PC-9 (cell line): ENCODE measurements around the gene P2RY8. TPM values are rescaled to one million over a fixed set of nuclear protein-coding genes. Genes with fewer than 3 reads are reported as not detected.

Source experiments
- BruUV-seq: library from RNA; stranded (reverse); fragments of 400-500 nt; replicated peaks from 2 replicates; lab custom pipeline; 2021; lab: Mats Ljungman, UMichigan
- CTCF ChIA-PET: fragments of 300-600 bp; sonication (Branson Sonifier 250); formaldehyde crosslinking; loops from one replicate; lab custom pipeline; 2022; ENCODE audit warnings: antibody characterized with exemption; lab: Charles Lee
- POLR2A ChIA-PET: fragments of 300-600 bp; sonication (Branson Sonifier 250); formaldehyde crosslinking; loops from one replicate; lab custom pipeline; 2022; ENCODE audit warnings: antibody characterized with exemption; ENCODE audit not compliant: unreplicated experiment; lab: Charles Lee
- DNase-seq, 2 experiments: peaks; one replicate each; pipeline versions ENCODE4 v3.0.0 to v3.0.0-alpha.2; 2015 to 2022; ENCODE audit warnings: mixed read lengths in 1 of 2
- H2AFZ ChIP-seq: fragments of 200-600 bp; sonication (generic); 2 replicates; pipeline ENCODE4 v1.8.1; 2017; ENCODE audit warnings: antibody characterized with exemption
- H3F3A ChIP-seq: fragments of 200-600 bp; sonication (generic); 2 replicates; pipeline ENCODE4 v1.8.1; 2017; ENCODE audit warnings: antibody characterized with exemption, mild to moderate bottlenecking, low read depth; ENCODE audit not compliant: insufficient read depth
- H3K27ac ChIP-seq: fragments of 200-600 bp; sonication (generic); 2 replicates; pipeline ENCODE4 v1.6.1; 2016; ENCODE audit warnings: mixed run types
- H3K27me3 ChIP-seq: fragments of 200-600 bp; sonication (generic); 2 replicates; pipeline ENCODE4 v1.6.1; 2016; ENCODE audit warnings: low read depth, mixed run types; ENCODE audit not compliant: insufficient read depth
- H3K36me3 ChIP-seq: fragments of 200-600 bp; sonication (generic); 2 replicates; pipeline ENCODE4 v1.6.1; 2016; ENCODE audit warnings: low read depth, mixed run types
- H3K4me1 ChIP-seq: fragments of 200-600 bp; sonication (generic); replicated peaks from 2 replicates; pipeline ENCODE4 v1.6.1; 2016; ENCODE audit warnings: mixed run types; ENCODE audit not compliant: insufficient read depth
- H3K4me2 ChIP-seq: fragments of 200-600 bp; sonication (generic); 2 replicates; pipeline ENCODE4 v1.6.1; 2017; ENCODE audit warnings: mixed run types
- H3K4me3 ChIP-seq: fragments of 200-600 bp; sonication (generic); 2 replicates; pipeline ENCODE4 v1.6.1; 2016; ENCODE audit warnings: mixed run types
- H3K79me2 ChIP-seq: fragments of 200-600 bp; sonication (generic); 2 replicates; pipeline ENCODE4 v1.6.1; 2017; ENCODE audit warnings: low read depth, mixed run types
- H3K9me2 ChIP-seq: fragments of 200-600 bp; sonication (generic); 2 replicates; pipeline ENCODE4 v1.8.1; 2017; ENCODE audit warnings: mild to moderate bottlenecking; ENCODE audit not compliant: insufficient read depth
- H3K9me3 ChIP-seq: fragments of 200-600 bp; sonication (generic); 2 replicates; pipeline ENCODE4 v1.8.1; 2016; ENCODE audit warnings: low read depth; ENCODE audit not compliant: insufficient read depth
- H4K20me1 ChIP-seq: fragments of 200-600 bp; sonication (generic); 2 replicates; pipeline ENCODE4 v1.8.1; 2017; ENCODE audit not compliant: insufficient read depth
- EZH2 ChIP-seq: fragments of 200-600 bp; sonication (generic); IDR thresholded peaks from 2 replicates; pipeline ENCODE4 v1.8.0; 2017; ENCODE audit warnings: antibody characterized with exemption, low read depth
- intact Hi-C: fragments of 100-400 bp; cut with micrococcal nuclease; formaldehyde crosslinking; loops from one replicate; pipeline ENCODE4 v1.10.0; 2022; ENCODE audit not compliant: unreplicated experiment
- total RNA-seq: library from RNA; stranded (reverse); gene quantifications from 2 replicates; pipeline ENCODE4 v1.2.3, GENCODE V29; 2021
- TF ChIP-seq, protein P1 (sequence below): fragments of 200-600 bp; sonication (generic); conservative IDR thresholded peaks from 2 replicates; pipeline ENCODE4 v1.6.1; 2017; ENCODE audit warnings: mixed run types, antibody characterized with exemption, mild to moderate bottlenecking, moderate library complexity

P2RY8 gene
- total RNA-seq, 1 experiment from 2014 or later, result not detected

DNA sequence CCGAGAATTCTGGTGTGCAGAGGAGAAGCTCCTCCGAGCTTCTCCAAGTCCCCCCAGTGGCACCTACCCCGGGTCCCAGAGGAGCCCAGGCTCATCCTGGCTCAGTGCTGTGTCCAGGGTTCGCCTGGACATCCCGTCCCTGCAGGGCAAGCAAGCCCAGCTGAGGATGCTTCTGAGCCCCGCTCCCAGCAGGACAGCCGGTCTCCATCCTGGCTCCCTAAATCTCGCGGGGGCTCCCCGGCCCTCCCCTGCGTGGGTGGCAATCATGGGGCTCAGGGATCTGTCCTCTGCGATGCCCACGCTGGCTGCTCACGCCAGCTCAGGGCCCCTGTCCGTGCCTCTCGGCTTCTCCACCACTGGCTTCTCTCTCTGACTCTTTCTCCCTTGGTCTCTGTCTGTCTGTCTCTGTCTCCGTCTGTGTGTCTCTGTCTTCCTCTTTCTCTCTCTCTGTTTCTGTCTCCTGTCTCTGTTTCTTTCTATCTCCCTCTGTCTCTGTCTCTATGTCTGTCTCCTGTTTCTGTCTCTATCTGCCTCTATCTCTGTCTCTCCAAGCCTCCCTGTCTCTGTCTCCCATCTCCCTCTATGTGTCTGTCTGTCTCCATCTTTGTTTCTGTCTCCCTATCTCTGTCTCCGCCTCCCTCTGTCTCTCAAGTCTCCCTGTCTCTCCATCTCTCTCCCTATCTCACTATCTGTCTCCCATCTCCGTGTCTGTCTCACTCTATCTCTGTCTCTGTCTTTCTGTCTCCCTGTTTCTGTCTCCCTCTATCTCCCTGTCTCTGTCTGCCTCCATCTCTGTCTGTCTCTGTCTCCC, 117.2 kb downstream of the P2RY8 start:
- H3K27me3 ChIP-seq, result no peaks in the 10 kb centered on the region
- intact Hi-C loops, result no loop called here
- H3K9me2 ChIP-seq, result no peaks in the 10 kb centered on the region
- no peak for DNase-seq
- no TSS peak for BruUV-seq
- H3K4me2 ChIP-seq, result no peak overlapping the region
- no peak overlapping the region for H3K4me3 ChIP-seq
- H3K9me3 ChIP-seq, result 0 out of 2 replicates have a peak, but pooled peaks cover 6% of the 10 kb centered on the region
- TF ChIP-seq, protein P1, sequence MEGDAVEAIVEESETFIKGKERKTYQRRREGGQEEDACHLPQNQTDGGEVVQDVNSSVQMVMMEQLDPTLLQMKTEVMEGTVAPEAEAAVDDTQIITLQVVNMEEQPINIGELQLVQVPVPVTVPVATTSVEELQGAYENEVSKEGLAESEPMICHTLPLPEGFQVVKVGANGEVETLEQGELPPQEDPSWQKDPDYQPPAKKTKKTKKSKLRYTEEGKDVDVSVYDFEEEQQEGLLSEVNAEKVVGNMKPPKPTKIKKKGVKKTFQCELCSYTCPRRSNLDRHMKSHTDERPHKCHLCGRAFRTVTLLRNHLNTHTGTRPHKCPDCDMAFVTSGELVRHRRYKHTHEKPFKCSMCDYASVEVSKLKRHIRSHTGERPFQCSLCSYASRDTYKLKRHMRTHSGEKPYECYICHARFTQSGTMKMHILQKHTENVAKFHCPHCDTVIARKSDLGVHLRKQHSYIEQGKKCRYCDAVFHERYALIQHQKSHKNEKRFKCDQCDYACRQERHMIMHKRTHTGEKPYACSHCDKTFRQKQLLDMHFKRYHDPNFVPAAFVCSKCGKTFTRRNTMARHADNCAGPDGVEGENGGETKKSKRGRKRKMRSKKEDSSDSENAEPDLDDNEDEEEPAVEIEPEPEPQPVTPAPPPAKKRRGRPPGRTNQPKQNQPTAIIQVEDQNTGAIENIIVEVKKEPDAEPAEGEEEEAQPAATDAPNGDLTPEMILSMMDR, result no peak
- no peak for TF ChIP-seq EZH2
- no peaks in the 10 kb centered on the region for H3K4me1 ChIP-seq
- H2AFZ ChIP-seq, result no peak overlapping the region
- 0 out of 2 replicates have a peak, but pooled peaks cover 8% of the 10 kb centered on the region for H3K36me3 ChIP-seq
- ChIA-PET POLR2A (no interaction called here), CTCF (no interaction called here)
- no peaks in the 10 kb centered on the region for H4K20me1 ChIP-seq
- H3F3A ChIP-seq, result peaks cover 27% of the 10 kb centered on the region; the same call in 1 of the 2 replicates
- no peak overlapping the region for H3K27ac ChIP-seq
- H3K79me2 ChIP-seq, result no peaks in the 10 kb centered on the region

DNA sequence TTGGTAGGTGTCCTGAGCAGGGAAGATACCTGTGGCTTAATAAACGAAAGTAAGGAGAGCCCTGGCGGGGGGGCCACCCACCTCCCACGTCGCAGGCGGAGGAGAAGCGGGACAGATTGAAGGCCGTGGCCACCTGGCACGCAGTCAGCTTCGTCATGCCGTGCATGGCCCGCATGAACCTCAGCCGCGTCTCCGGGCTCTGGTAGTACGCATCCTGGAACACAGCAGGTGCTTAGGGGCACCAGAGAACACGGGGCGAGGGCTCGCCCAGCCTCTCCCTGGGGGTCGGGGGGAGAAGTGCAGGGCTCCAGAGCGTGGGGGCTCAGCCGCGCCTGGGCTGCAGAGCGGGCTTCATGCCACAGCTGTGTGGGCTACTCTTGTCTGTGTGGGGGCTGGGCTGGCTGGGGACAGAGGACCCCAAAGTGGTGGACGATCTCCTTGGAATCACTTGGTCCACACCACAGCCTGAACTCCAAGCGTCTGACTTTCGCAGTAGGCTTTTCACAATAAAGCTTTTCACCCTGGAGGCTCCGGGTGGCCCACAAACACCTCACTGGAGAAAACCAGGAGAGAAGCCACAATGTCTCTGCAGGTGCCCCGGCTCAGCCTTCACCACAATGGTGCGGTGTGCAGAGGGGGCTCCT, 118.0 kb downstream of the P2RY8 start:
- ChIA-PET CTCF (no interaction called here), POLR2A (no interaction called here)
- H3K27me3 ChIP-seq, result no peaks in the 10 kb centered on the region
- H3K4me3 ChIP-seq, result no peak overlapping the region
- 0 out of 2 replicates have a peak, but pooled peaks cover 6% of the 10 kb centered on the region for H3K9me3 ChIP-seq
- no peak overlapping the region for H3K27ac ChIP-seq
- H3K4me2 ChIP-seq, result no peak overlapping the region
- BruUV-seq, result no TSS peak
- H3K4me1 ChIP-seq, result no peaks in the 10 kb centered on the region
- H3K9me2 ChIP-seq, result no peaks in the 10 kb centered on the region
- no peaks in the 10 kb centered on the region for H4K20me1 ChIP-seq
- TF ChIP-seq EZH2, result no peak
- TF ChIP-seq, protein P1, result no peak
- no peak for DNase-seq
- intact Hi-C loops, result no loop called here
- 0 out of 2 replicates have a peak, but pooled peaks cover 8% of the 10 kb centered on the region for H3K36me3 ChIP-seq
- peaks cover 30% of the 10 kb centered on the region; the same call in 1 of the 2 replicates for H3F3A ChIP-seq
- H2AFZ ChIP-seq, result no peak overlapping the region
- no peaks in the 10 kb centered on the region for H3K79me2 ChIP-seq

DNA sequence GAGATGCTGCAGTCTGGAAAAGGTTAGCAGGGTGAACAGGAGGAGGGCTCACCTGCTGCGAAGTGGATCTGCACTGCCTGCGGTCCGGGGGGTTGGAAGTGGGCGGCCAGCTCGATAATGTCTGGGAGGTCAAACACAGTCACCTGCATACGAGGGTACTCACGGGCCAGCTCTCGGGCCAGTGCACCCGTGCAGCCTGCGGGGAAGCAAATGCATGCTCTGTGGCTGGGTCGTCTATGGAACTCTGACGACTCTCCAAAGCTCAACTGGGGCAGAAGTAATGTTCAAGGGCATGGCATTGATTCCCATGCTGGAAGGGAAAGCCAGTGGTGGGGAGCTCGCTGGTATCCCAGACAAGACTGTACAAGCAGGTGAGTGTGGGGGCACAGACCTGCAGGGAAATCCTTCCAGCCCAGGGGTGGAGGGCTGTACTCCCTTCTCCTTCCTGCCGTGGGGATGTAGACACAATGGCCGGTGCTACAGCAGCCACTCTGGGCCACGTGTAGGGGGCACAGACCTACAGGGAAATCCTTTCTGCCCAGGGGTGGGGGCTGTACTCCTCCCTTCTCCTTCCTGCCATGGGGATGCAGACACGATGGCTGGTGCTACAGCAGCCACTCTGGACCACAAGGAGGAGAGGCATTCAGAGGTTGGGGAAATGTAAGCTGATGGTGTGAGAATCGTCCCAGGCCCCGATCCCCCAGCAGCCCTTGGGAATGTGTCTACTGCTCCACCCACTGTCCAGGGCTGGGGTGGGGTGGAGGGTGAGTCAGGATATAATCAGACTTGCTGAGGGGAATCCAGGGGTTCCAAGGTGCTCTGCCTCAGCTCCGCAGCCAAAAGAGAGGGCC, 118.8 kb downstream of the P2RY8 start:
- no peak overlapping the region for H2AFZ ChIP-seq
- H4K20me1 ChIP-seq, result no peaks in the 10 kb centered on the region
- H3K9me3 ChIP-seq, result 0 out of 2 replicates have a peak, but pooled peaks cover 4% of the 10 kb centered on the region
- ChIA-PET CTCF (no interaction called here), POLR2A (no interaction called here)
- H3K4me1 ChIP-seq, result no peaks in the 10 kb centered on the region
- DNase-seq, result no peak
- TF ChIP-seq, protein P1, result no peak
- no peak for TF ChIP-seq EZH2
- H3K9me2 ChIP-seq, result no peaks in the 10 kb centered on the region
- intact Hi-C loops, result no loop called here
- peaks cover 30% of the 10 kb centered on the region; the same call in 1 of the 2 replicates for H3F3A ChIP-seq
- H3K4me2 ChIP-seq, result no peak overlapping the region
- H3K27me3 ChIP-seq, result no peaks in the 10 kb centered on the region
- H3K4me3 ChIP-seq, result no peak overlapping the region
- H3K79me2 ChIP-seq, result no peaks in the 10 kb centered on the region
- no TSS peak for BruUV-seq
- H3K36me3 ChIP-seq, result 0 out of 2 replicates have a peak, but pooled peaks cover 8% of the 10 kb centered on the region
- H3K27ac ChIP-seq, result no peak overlapping the region
